ENCODE data around the gene CD300A. TPM values are rescaled to one million over a fixed set of nuclear protein-coding genes. Genes with fewer than 3 reads are reported as not detected.
A peak's percentile ranks its signal among the peaks of the same experiment; 100 is the strongest.

CD300A gene
- total and polyA plus RNA-seq, 12 donors: 1.6 to 26.6 (median 12.8) TPM

- H3K4me1 ChIP-seq (replicated peaks in 1 of 2): peaks cover 16 to 24% of the 10 kb centered on the region in 2 donors
- no peak for DNase-seq
- H3K27ac ChIP-seq: peak overlapping the region in 1 of 5 donors; percentile 14
- no peak overlapping the region for H3K4me3 ChIP-seq
- WGBS, 4 donors: 56 to 67% (median 62%) methylated on average over 5 of the region's 5 CpGs
- TF ChIP-seq POLR2A (IDR thresholded peaks at IDR 0.05): no peak
- TF ChIP-seq, protein P1, sequence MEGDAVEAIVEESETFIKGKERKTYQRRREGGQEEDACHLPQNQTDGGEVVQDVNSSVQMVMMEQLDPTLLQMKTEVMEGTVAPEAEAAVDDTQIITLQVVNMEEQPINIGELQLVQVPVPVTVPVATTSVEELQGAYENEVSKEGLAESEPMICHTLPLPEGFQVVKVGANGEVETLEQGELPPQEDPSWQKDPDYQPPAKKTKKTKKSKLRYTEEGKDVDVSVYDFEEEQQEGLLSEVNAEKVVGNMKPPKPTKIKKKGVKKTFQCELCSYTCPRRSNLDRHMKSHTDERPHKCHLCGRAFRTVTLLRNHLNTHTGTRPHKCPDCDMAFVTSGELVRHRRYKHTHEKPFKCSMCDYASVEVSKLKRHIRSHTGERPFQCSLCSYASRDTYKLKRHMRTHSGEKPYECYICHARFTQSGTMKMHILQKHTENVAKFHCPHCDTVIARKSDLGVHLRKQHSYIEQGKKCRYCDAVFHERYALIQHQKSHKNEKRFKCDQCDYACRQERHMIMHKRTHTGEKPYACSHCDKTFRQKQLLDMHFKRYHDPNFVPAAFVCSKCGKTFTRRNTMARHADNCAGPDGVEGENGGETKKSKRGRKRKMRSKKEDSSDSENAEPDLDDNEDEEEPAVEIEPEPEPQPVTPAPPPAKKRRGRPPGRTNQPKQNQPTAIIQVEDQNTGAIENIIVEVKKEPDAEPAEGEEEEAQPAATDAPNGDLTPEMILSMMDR (IDR thresholded peaks at IDR 0.05): no peak
- H3K9me3 ChIP-seq (replicated peaks in 1 of 3): no peaks in the 10 kb centered on the region
- intact Hi-C loops (cut with DNase I): no loop called here
- no peaks in the 10 kb centered on the region for H3K27me3 ChIP-seq
- no peaks in the 10 kb centered on the region for H3K36me3 ChIP-seq (replicated peaks in 1 of 2)
Measured at GRCh38 chr17:74435775-74436359, 30.6 kb upstream of the CD300A start.

DNA sequence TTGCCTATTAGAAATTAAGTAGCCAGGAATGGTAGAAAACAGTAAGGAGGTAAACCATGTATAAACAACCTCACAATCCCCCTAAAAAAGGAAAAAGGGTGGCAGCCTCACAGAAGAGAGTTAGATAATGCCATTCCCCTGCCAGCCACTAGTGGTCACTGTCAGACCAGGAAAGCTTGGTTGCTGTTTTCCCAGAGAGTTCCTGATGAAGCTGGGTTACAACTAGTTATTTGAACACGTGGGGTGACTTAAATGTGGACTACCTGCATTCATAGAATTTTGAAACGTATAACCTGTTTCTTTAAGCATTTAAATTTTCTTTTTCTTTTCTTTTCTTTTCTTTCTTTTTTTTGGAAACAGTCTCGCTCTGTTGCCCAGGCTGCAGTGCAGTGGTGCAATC is 28.7 kb upstream of the CD300A start:
- intact Hi-C loops (cut with DNase I): no loop called here
- 73 to 90% (median 83%) methylated on average over 3 of the region's 3 CpGs for WGBS, 4 donors
- H3K36me3 ChIP-seq (replicated peaks in 1 of 2): no peaks in the 10 kb centered on the region

GRCh38 chr17:74439691-74440567 is 26.5 kb upstream of the CD300A start:
- intact Hi-C loops (cut with DNase I): no loop called here
- Histone ChIP-seq H3K27me3 (no peaks in the 10 kb centered on the region), H3K9me3 (replicated peaks in 1 of 3) (no peaks in the 10 kb centered on the region), H3K27ac (no peak overlapping the region), H3K4me1 (replicated peaks in 1 of 2) (peaks cover 26 to 37% of the 10 kb centered on the region in 2 donors), H3K4me3 (no peak overlapping the region), H3K36me3 (replicated peaks in 1 of 2) (no peaks in the 10 kb centered on the region)
- 86 to 95% (median 89%) methylated on average over 16 to 31 of the region's 31 CpGs for WGBS, 4 donors
- TF ChIP-seq, protein P1 (IDR thresholded peaks at IDR 0.05): no peak
- TF ChIP-seq POLR2A (IDR thresholded peaks at IDR 0.05): no peak
- no peak for DNase-seq

More for the DNA sequence above, 28.7 kb upstream of the CD300A start:
- Histone ChIP-seq H3K27me3 (no peaks in the 10 kb centered on the region), H3K9me3 (replicated peaks in 1 of 3) (no peaks in the 10 kb centered on the region), H3K27ac (no peak overlapping the region), H3K4me1 (replicated peaks in 1 of 2) (peaks cover 12 to 18% of the 10 kb centered on the region in 2 donors), H3K4me3 (no peak overlapping the region)
- no peak for TF ChIP-seq POLR2A (IDR thresholded peaks at IDR 0.05)
- TF ChIP-seq, protein P1 (IDR thresholded peaks at IDR 0.05): peak in 5 of 6 experiments; percentile 45 to 57 (median 53)
- no peak for DNase-seq

DNA sequence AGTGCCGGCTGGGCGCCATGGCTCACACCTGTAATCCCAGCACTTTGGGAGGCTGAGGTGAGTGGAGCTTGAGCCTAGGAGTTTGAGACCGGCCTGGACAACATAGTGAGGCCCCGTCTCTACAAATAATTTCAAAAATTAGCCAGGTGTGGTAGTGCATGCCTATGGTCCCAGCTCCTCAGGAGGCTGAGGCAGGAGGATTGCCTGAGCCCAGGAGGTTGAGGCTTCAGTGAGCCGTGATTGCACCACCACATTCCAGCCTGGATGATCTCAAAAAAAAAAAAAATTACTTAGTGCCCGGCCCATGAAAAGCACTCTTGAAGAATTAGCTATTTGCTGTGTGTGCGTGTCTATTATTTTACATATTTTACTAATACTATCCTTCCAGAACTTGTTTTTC is 24.9 kb upstream of the CD300A start:
- Histone ChIP-seq H3K36me3 (replicated peaks in 1 of 2) (no peaks in the 10 kb centered on the region), H3K9me3 (replicated peaks in 1 of 3) (no peaks in the 10 kb centered on the region), H3K4me1 (replicated peaks in 1 of 2) (peaks cover 27 to 34% of the 10 kb centered on the region in 2 donors), H3K27ac (no peak overlapping the region), H3K4me3 (no peak overlapping the region), H3K27me3 (no peaks in the 10 kb centered on the region)
- WGBS, 4 donors: 90 to 94% (median 92%) methylated on average over 7 of the region's 7 CpGs
- intact Hi-C loops (cut with DNase I): no loop called here
- TF ChIP-seq, protein P1 (IDR thresholded peaks at IDR 0.05): no peak
- no peak for TF ChIP-seq POLR2A (IDR thresholded peaks at IDR 0.05)
- DNase-seq: no peak

Data from adrenal gland (tissue), 12 donors.